Measurements from ENCODE around the gene OR4C46. TPM values are rescaled to one million over a fixed set of nuclear protein-coding genes. Genes with fewer than 3 reads are reported as not detected.
"Not testable (repeated sequence)": the region's sequence is repeated elsewhere in the genome, so short reads cannot be mapped to it uniquely, and the experiment has no call there.

OR4C46 gene
- not detected in 2 replicates for total RNA-seq

GRCh38 chr11:54603898-54604297 is at the start of gene OR4C46:
TSS of gene OR4C46 (minus strand) at chr11:54603998. CDS start at chr11:54603998, 0 bp downstream.
- H3K27me3 Mint-ChIP-seq (ENCODE audit: low read depth) = no peaks in the 10 kb centered on the region
- intact Hi-C loops (cut with micrococcal nuclease) = no loop called here
- no peak within 1 kb of the TSS for H3K4me3 Mint-ChIP-seq (ENCODE audit: low read depth)
- H3K27ac Mint-ChIP-seq = no peak within 1 kb of the TSS
- no peaks in the 10 kb centered on the region for H3K36me3 Mint-ChIP-seq (ENCODE audit: low read depth)
- no peak for DNase-seq (ENCODE audit: low spot score)
- peaks cover 55% of the 10 kb centered on the region for H3K9me3 Mint-ChIP-seq
- no peaks in the 10 kb centered on the region for H3K4me1 Mint-ChIP-seq (ENCODE audit: low read depth)

GRCh38 chr11:54645606-54646005 is 41.8 kb upstream of the OR4C46 start:
- H3K4me3 Mint-ChIP-seq (ENCODE audit: low read depth); intact Hi-C loops (cut with micrococcal nuclease); H3K27me3 Mint-ChIP-seq (ENCODE audit: low read depth); H3K4me1 Mint-ChIP-seq (ENCODE audit: low read depth); H3K27ac Mint-ChIP-seq; H3K36me3 Mint-ChIP-seq (ENCODE audit: low read depth); DNase-seq (ENCODE audit: low spot score): not testable (repeated sequence)
- peaks cover 43% of the 10 kb centered on the region for H3K9me3 Mint-ChIP-seq

- H3K9me3 Mint-ChIP-seq = peaks cover 77% of the 10 kb centered on the region
- intact Hi-C loops (cut with micrococcal nuclease); H3K4me3 Mint-ChIP-seq (ENCODE audit: low read depth); H3K27me3 Mint-ChIP-seq (ENCODE audit: low read depth); H3K4me1 Mint-ChIP-seq (ENCODE audit: low read depth); H3K36me3 Mint-ChIP-seq (ENCODE audit: low read depth); DNase-seq (ENCODE audit: low spot score); H3K27ac Mint-ChIP-seq: not testable (repeated sequence)
Measured at GRCh38 chr11:54561439-54561838, 42.4 kb downstream of the OR4C46 start.

DNA sequence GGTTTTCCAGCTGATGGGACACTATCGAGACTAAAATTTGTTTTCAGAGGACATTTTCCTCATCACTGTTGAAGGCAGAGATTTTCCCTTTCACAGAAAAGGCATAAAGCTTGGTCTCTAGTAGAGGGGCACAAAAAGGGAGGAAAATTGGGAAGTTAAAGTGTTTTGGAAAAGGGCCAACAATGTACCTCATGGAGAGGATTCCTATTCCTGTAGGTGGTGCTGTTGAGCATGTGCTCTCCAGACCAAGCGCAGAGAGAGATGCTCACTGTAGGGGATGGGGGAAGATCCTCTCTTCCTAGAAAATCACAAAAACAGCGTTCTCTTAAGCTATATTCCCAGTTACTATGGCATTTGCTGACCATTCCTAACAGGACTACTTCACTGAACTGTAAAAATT is 44.9 kb downstream of the OR4C46 start:
- no peaks in the 10 kb centered on the region for H3K36me3 Mint-ChIP-seq (ENCODE audit: low read depth)
- no peak overlapping the region for H3K27ac Mint-ChIP-seq
- intact Hi-C loops (cut with micrococcal nuclease) = no loop called here
- no peak overlapping the region for H3K4me3 Mint-ChIP-seq (ENCODE audit: low read depth)
- H3K4me1 Mint-ChIP-seq (ENCODE audit: low read depth) = no peaks in the 10 kb centered on the region
- H3K27me3 Mint-ChIP-seq (ENCODE audit: low read depth) = no peaks in the 10 kb centered on the region
- H3K9me3 Mint-ChIP-seq = peaks cover 63% of the 10 kb centered on the region
- no peak for DNase-seq (ENCODE audit: low spot score)

DNA sequence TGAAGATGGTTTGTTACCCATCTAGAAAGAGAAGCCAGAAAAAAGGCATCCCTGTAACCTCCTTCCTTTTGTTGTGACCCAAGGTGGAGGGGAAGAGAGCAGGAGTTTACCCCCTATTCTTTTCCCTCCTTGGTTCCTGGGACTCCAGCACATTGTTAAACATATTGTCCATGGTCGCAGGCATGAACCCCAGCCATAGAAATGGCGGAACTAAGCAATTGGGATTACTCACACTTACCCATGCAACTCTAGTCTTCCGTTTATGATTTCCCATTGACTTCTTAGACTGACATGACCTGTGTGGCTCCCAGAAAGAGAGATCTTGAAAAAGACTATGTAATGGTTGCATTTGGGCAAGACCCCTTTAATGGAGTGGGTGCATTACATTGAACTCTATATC is 45.4 kb downstream of the OR4C46 start:
- peaks cover 64% of the 10 kb centered on the region for H3K9me3 Mint-ChIP-seq

More for the DNA sequence above, 45.4 kb downstream of the OR4C46 start:
- no peaks in the 10 kb centered on the region for H3K36me3 Mint-ChIP-seq (ENCODE audit: low read depth)
- no peak overlapping the region for H3K27ac Mint-ChIP-seq
- no peaks in the 10 kb centered on the region for H3K4me1 Mint-ChIP-seq (ENCODE audit: low read depth)
- no peak for DNase-seq (ENCODE audit: low spot score)
- intact Hi-C loops (cut with micrococcal nuclease) = no loop called here
- H3K27me3 Mint-ChIP-seq (ENCODE audit: low read depth) = no peaks in the 10 kb centered on the region
- no peak overlapping the region for H3K4me3 Mint-ChIP-seq (ENCODE audit: low read depth)

Other genes starting within 250 kb of the OR4C46 start
- not detected in 2 replicates for gene OR4A5, start 102.8 kb upstream of the OR4C46 start, total RNA-seq

Measured in activated T-helper 2 cell treated with anti-CD3 and anti-CD28 coated beads, Interferon-gamma antibody, Interleukin-2, Interleukin-4, amounts not matched to agents 10 μg/mL and 5 μg/mL and 100 μg/mL, durations not matched to agents 14 hours and 24 hours and 36 hours (primary cell).